GM21360 (cell line): ENCODE measurements around the gene SH3TC1.

ENCODE experiments used
- ATAC-seq: cut with Tn5 transposase; IDR thresholded peaks from one replicate; pipeline ENCODE4 v1.9.1; 2021; ENCODE audit warnings: mild to moderate bottlenecking, moderate library complexity; ENCODE audit not compliant: unreplicated experiment

SH3TC1 gene

GRCh38 chr4:8283631-8284121 lies 84.6 kb downstream of the SH3TC1 start:
- ATAC-seq = no peak

DNA sequence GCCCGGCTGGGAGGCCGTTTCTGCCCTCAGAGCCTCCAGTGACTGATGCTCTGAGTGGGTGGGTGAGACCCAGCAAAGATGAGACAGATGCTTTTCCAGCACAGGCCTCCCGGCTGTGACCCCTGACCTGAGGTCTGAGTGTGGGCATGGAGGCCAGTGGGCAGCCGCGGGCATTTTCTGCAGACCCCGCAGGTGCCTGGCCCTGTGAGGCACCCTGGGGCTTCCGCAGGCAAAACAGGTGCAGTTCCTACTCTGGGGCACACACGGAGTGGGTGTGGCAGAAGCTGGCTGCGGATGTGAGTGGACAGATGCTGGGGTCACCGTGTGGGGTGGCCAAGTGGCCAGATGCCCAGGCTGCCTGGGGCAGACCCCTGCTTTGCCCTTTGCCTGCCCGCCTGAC lies 85.3 kb downstream of the SH3TC1 start:
- ATAC-seq = no peak

GRCh38 chr4:8285143-8285975 lies 86.3 kb downstream of the SH3TC1 start:
- ATAC-seq = no peak

GRCh38 chr4:8285976-8286718 lies 87.1 kb downstream of the SH3TC1 start:
- no peak for ATAC-seq

DNA sequence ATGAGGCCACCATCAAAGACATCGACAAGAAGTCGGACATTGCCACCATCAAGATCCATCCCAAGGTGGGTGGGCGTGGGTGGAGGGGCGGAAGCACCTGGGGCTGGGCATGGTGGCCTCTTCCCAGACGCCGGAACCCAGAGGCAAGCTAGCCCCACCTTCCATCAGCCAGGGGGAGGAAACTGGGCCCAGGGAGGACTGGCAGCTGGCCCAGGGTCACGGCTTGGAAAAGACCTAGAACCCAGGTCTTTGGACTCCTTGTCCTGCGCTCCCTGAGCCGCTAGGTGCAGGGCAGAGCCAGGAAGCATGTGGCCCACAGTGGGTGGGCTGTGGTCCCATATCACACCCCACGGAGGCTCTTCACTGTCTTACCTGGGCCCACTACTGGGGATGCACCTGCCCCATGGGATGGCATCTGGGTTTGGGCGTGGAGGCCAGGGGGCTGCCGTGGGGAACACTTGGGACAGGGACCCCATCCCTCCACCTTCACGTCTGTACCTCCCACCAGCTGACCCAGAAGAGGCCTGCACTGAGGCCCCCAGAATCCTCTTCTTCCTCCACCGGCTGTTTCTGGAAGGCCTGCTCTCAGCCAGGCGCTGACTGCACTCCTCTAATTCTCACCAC lies 87.7 kb downstream of the SH3TC1 start:
- ATAC-seq = no peak

- no peak for ATAC-seq
These were observed 88.5 kb downstream of the SH3TC1 start for GRCh38 chr4:8287343-8288280.

GRCh38 chr4:8289151-8289750 lies 90.2 kb downstream of the SH3TC1 start:
- ATAC-seq = no peak

- ATAC-seq = no peak
These were observed 91.0 kb downstream of the SH3TC1 start for GRCh38 chr4:8289956-8290700.

DNA sequence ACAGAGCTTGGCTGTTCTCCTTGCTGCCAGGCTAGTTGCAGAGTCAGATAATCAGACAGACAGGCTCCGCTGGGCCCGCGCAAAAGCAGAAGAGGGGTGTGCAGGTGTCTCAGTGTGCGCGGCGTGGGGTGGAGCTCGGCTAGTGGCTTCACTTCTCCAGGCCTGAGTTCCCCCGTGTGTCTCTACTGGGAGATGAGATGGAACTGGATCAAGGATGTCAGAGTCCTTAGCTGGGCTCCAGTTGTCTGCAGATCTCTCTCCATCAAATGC lies 91.5 kb downstream of the SH3TC1 start:
- ATAC-seq = no peak
